H9 (cell line): ENCODE measurements around the gene SLC16A10. TPM values are rescaled to one million over a fixed set of nuclear protein-coding genes. Genes with fewer than 3 reads are reported as not detected.

Experiments
- DNase-seq: peaks from one replicate; pipeline ENCODE4 v3.0.0-alpha.2; 2017
- H2AFZ ChIP-seq: one replicate; pipeline ENCODE4 v1.6.1; 2013; ENCODE audit warnings: mild to moderate bottlenecking, low read length, control low read depth, moderate library complexity
- H2AK5ac ChIP-seq: 2 replicates; pipeline ENCODE4 v1.6.1; 2013; ENCODE audit warnings: low read length, control low read depth, mixed read lengths; ENCODE audit not compliant: insufficient read length
- H2BK120ac ChIP-seq: one replicate; pipeline ENCODE4 v1.6.1; 2013; ENCODE audit warnings: low read depth, mild to moderate bottlenecking, low read length, control low read depth, inconsistent platforms; ENCODE audit not compliant: poor library complexity, severe bottlenecking
- H2BK12ac ChIP-seq: 2 replicates; pipeline ENCODE4 v1.6.1; 2013; ENCODE audit warnings: low read length, control low read depth, mixed read lengths, low read depth; ENCODE audit not compliant: insufficient read length
- H2BK15ac ChIP-seq: 2 replicates; pipeline ENCODE4 v1.6.1; 2013; ENCODE audit warnings: low read depth, low read length, control low read depth
- H2BK20ac ChIP-seq: one replicate; pipeline ENCODE4 v1.6.1; 2013; ENCODE audit warnings: low read depth, mild to moderate bottlenecking, low read length, control low read depth, inconsistent platforms; ENCODE audit not compliant: poor library complexity, severe bottlenecking
- H2BK5ac ChIP-seq: 2 replicates; pipeline ENCODE4 v1.6.1; 2013; ENCODE audit warnings: low read length, control low read depth, mixed read lengths; ENCODE audit not compliant: insufficient read length
- H3K14ac ChIP-seq: 2 replicates; pipeline ENCODE4 v1.6.1; 2013; ENCODE audit warnings: low read length, control low read depth; ENCODE audit not compliant: insufficient read depth
- H3K18ac ChIP-seq: 2 replicates; pipeline ENCODE4 v1.6.1; 2013; ENCODE audit warnings: low read depth, mild to moderate bottlenecking, mixed read lengths, low read length, control low read depth; ENCODE audit not compliant: insufficient read length
- H3K23ac ChIP-seq: 2 replicates; pipeline ENCODE4 v1.6.1; 2013; ENCODE audit warnings: low read length, control low read depth, mixed read lengths, low read depth; ENCODE audit not compliant: insufficient read length
- H3K23me2 ChIP-seq: 2 replicates; pipeline ENCODE4 v1.6.1; 2013; ENCODE audit warnings: low read depth, mild to moderate bottlenecking, mixed read lengths, low read length, control low read depth; ENCODE audit not compliant: insufficient read length, poor library complexity, severe bottlenecking
- H3K27ac ChIP-seq: 2 replicates; pipeline ENCODE4 v1.5.1; 2013; ENCODE audit warnings: low read length, control low read depth, mixed read lengths, low read depth; ENCODE audit not compliant: insufficient read length
- H3K27me3 ChIP-seq: 2 replicates; pipeline ENCODE4 v1.6.1; 2013; ENCODE audit warnings: low read length, control low read depth, inconsistent platforms; ENCODE audit not compliant: insufficient read depth
- H3K4ac ChIP-seq: 2 replicates; pipeline ENCODE4 v1.6.1; 2013; ENCODE audit warnings: low read depth, mild to moderate bottlenecking, control low read depth, inconsistent platforms, low read length, moderate library complexity
- H3K4me1 ChIP-seq: 2 replicates; pipeline ENCODE4 v1.6.1; 2013; ENCODE audit warnings: low read length, control low read depth, inconsistent platforms; ENCODE audit not compliant: insufficient read depth
- H3K4me2 ChIP-seq: 2 replicates; pipeline ENCODE4 v1.6.1; 2013; ENCODE audit warnings: low read length, control low read depth, mixed read lengths; ENCODE audit not compliant: insufficient read length, insufficient read depth
- H3K56ac ChIP-seq: 2 replicates; pipeline ENCODE4 v1.6.1; 2013; ENCODE audit warnings: low read depth, mild to moderate bottlenecking, mixed read lengths, low read length, control low read depth; ENCODE audit not compliant: insufficient read length
- H3K79me1 ChIP-seq: 2 replicates; pipeline ENCODE4 v1.6.1; 2013; ENCODE audit warnings: low read depth, mild to moderate bottlenecking, moderate library complexity, low read length, control low read depth, inconsistent platforms; ENCODE audit not compliant: insufficient read depth, poor library complexity, severe bottlenecking
- H3K79me2 ChIP-seq: 2 replicates; pipeline ENCODE4 v1.6.1; 2013; ENCODE audit warnings: low read length, control low read depth, inconsistent platforms; ENCODE audit not compliant: insufficient read depth
- H3K9ac ChIP-seq: 2 replicates; pipeline ENCODE4 v1.6.1; 2013; ENCODE audit warnings: low read length, control low read depth, mixed read lengths; ENCODE audit not compliant: insufficient read length; ENCODE audit errors: extremely low read depth
- H3K9me3 ChIP-seq: one replicate; pipeline ENCODE4 v1.6.1; 2013; ENCODE audit warnings: low read depth, low read length, inconsistent platforms; ENCODE audit not compliant: control insufficient read depth
- H3T11ph ChIP-seq: one replicate; pipeline ENCODE4 v1.6.1; 2013; ENCODE audit warnings: mild to moderate bottlenecking, low read length, control low read depth, inconsistent platforms
- H4K20me1 ChIP-seq: one replicate; pipeline ENCODE4 v1.6.1; 2013; ENCODE audit not compliant: control insufficient read depth, insufficient read length, insufficient read depth
- H4K5ac ChIP-seq: 2 replicates; pipeline ENCODE4 v1.6.1; 2013; ENCODE audit warnings: low read depth, mild to moderate bottlenecking, mixed read lengths, low read length, control low read depth; ENCODE audit not compliant: insufficient read length
- H4K8ac ChIP-seq: replicated peaks from 2 replicates; pipeline ENCODE4 v1.6.1; 2013; ENCODE audit warnings: low read length, control low read depth, mixed read lengths, low read depth; ENCODE audit not compliant: insufficient read length
- H4K91ac ChIP-seq: 2 replicates; pipeline ENCODE4 v1.6.1; 2013; ENCODE audit warnings: low read depth, mild to moderate bottlenecking, moderate library complexity, mixed read lengths, low read length, control low read depth; ENCODE audit not compliant: insufficient read length
- H3K27ac Mint-ChIP-seq, 3 experiments: 2 replicates in 2 of 3; 3 replicates in 1 of 3; pipeline ENCODE4 v1.8.0; 2020 to 2021; ENCODE audit warnings: mixed read lengths in 3 of 3, mild to moderate bottlenecking in 1 of 3, moderate library complexity in 1 of 3
- H3K27me3 Mint-ChIP-seq: 2 replicates; pipeline ENCODE4 v1.8.0; 2021; ENCODE audit warnings: low read depth, mild to moderate bottlenecking, moderate library complexity, mixed read lengths
- H3K36me3 Mint-ChIP-seq, 3 experiments: 2 replicates in 2 of 3; 3 replicates in 1 of 3; pipeline ENCODE4 v1.8.0; 2020 to 2021; ENCODE audit warnings: low read depth in 3 of 3, mixed read lengths in 3 of 3; ENCODE audit not compliant: insufficient read depth in 1 of 3
- H3K4me1 Mint-ChIP-seq, 2 experiments: 2 replicates each; pipeline ENCODE4 v1.8.0; 2020; ENCODE audit warnings: mixed read lengths in 2 of 2
- H3K4me3 Mint-ChIP-seq, 2 experiments: 2 replicates in 1 of 2; 3 replicates in 1 of 2; pipeline ENCODE4 v1.8.0; 2020 to 2021; ENCODE audit warnings: mild to moderate bottlenecking in 2 of 2, mixed read lengths in 2 of 2, moderate library complexity in 1 of 2
- H3K9me3 Mint-ChIP-seq, 2 experiments: 2 replicates in 1 of 2; 3 replicates in 1 of 2; pipeline ENCODE4 v1.8.0; 2020; ENCODE audit warnings: mild to moderate bottlenecking in 2 of 2, mixed read lengths in 2 of 2, moderate library complexity in 1 of 2
- WGBS: extraction: QIAGEN DNeasy Blood & Tissue Kit; methylation state at CpG from one replicate; pipeline ENCODE4 v1.1.7; 2013; ENCODE audit warnings: missing lambda C conversion rate, low lambda C conversion rate, mixed read lengths; ENCODE audit not compliant: insufficient read length; ENCODE audit errors: extremely low coverage; 5-methylcytosine and 5-hydroxymethylcytosine counted together
- total RNA-seq: library from RNA; stranded (reverse); gene quantifications from 2 replicates; pipeline ENCODE4 v1.2.1, GENCODE V29; 2021
- TF ChIP-seq, protein P1 (sequence below): fragments of 200-600 bp; sonication (generic); conservative IDR thresholded peaks from 3 replicates; pipeline ENCODE4 v1.8.0; 2021; ENCODE audit warnings: antibody characterized with exemption, mild to moderate bottlenecking

SLC16A10 gene
- total RNA-seq, 1 experiment from 2014 or later = 11.4 TPM

DNA sequence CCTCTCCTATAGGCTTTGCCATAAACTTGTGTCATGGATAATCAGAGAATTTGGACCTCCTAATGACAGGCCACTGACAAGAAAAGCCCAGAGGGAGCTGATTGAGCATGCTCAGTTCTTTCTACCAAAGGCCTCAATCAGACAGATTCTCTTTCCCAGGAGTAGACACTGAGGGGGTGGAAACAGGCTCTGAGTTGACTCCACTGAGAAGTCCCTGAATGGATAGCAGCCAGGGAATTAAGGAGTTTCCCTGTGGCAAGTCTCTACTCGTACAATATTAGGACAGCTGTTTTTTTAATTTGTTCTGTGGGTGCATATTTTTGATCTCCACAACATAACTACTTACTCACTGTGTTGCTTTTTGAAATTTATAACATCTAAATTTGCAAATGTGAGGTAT, 63.3 kb downstream of the SLC16A10 start:
- H4K91ac ChIP-seq = no peak overlapping the region
- no peak overlapping the region for H3K4me2 ChIP-seq
- H3K27ac Mint-ChIP-seq = no peak overlapping the region
- no peaks in the 10 kb centered on the region for H3K4me1 ChIP-seq
- no peak overlapping the region for H3K56ac ChIP-seq
- no peak overlapping the region for H3K4ac ChIP-seq
- no peaks in the 10 kb centered on the region; a peak in 1 of 5 replicates for H3K9me3 Mint-ChIP-seq
- H3K27me3 ChIP-seq = no peaks in the 10 kb centered on the region
- H3K23me2 ChIP-seq = no peaks in the 10 kb centered on the region
- DNase-seq = no peak
- no peak overlapping the region for H2BK15ac ChIP-seq
- no peaks in the 10 kb centered on the region for H3K4me1 Mint-ChIP-seq
- H2BK5ac ChIP-seq = no peak overlapping the region
- no peak overlapping the region for H2AFZ ChIP-seq
- no peak overlapping the region for H4K5ac ChIP-seq
- no peaks in the 10 kb centered on the region for H3K79me1 ChIP-seq
- no peak overlapping the region for H3K23ac ChIP-seq
- H3K14ac ChIP-seq = no peak overlapping the region
- WGBS = no CpG with 5 or more reads among the region's 1 CpG
- no peaks in the 10 kb centered on the region for H3K9me3 ChIP-seq
- H3K27ac ChIP-seq = no peak overlapping the region
- TF ChIP-seq, protein P1, sequence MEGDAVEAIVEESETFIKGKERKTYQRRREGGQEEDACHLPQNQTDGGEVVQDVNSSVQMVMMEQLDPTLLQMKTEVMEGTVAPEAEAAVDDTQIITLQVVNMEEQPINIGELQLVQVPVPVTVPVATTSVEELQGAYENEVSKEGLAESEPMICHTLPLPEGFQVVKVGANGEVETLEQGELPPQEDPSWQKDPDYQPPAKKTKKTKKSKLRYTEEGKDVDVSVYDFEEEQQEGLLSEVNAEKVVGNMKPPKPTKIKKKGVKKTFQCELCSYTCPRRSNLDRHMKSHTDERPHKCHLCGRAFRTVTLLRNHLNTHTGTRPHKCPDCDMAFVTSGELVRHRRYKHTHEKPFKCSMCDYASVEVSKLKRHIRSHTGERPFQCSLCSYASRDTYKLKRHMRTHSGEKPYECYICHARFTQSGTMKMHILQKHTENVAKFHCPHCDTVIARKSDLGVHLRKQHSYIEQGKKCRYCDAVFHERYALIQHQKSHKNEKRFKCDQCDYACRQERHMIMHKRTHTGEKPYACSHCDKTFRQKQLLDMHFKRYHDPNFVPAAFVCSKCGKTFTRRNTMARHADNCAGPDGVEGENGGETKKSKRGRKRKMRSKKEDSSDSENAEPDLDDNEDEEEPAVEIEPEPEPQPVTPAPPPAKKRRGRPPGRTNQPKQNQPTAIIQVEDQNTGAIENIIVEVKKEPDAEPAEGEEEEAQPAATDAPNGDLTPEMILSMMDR = no peak
- no peak overlapping the region for H3K18ac ChIP-seq
- H2BK12ac ChIP-seq = no peak overlapping the region
- H3K27me3 Mint-ChIP-seq = no peaks in the 10 kb centered on the region
- no peak overlapping the region for H3K4me3 Mint-ChIP-seq
- H2AK5ac ChIP-seq = no peak overlapping the region
- H3K79me2 ChIP-seq = no peaks in the 10 kb centered on the region
- H4K20me1 ChIP-seq = no peaks in the 10 kb centered on the region
- H3K36me3 Mint-ChIP-seq = peaks cover 0 to 4% (median 0%) of the 10 kb centered on the region in 3 experiments; a peak in 2 of 7 replicates
- no peak overlapping the region for H2BK20ac ChIP-seq
- H3K9ac ChIP-seq = no peak overlapping the region
- no peak overlapping the region for H3T11ph ChIP-seq
- H4K8ac ChIP-seq = no peak overlapping the region
- H2BK120ac ChIP-seq = no peak overlapping the region
